Heart left ventricle (tissue), 16 donors: ENCODE measurements around the gene TMX2. TPM values are rescaled to one million over a fixed set of nuclear protein-coding genes. Genes with fewer than 3 reads are reported as not detected.
A peak's percentile ranks its signal among the peaks of the same experiment; 100 is the strongest.

Source experiments
- ATAC-seq, 4 donors: fragments of 200-7000 bp; cut with Tn5 transposase; one replicate each; pipeline ENCODE4 v1.9.1; 2020 to 2022; ENCODE audit warnings: moderate library complexity in 4 of 4, mild to moderate bottlenecking in 3 of 4, moderate number of reproducible peaks in 1 of 4
- DNase-seq, 5 donors: peaks; one replicate each; pipeline ENCODE4 v3.0.0-alpha.2; 2020
- H3K27ac ChIP-seq, 12 donors: fragments of 200-600 bp; sonication (generic) in 4 of 12; one replicate each; pipeline versions ENCODE4 v1.5.0 to v1.8.0; 2016 to 2022; ENCODE audit warnings: mild to moderate bottlenecking in 2 of 12
- H3K27me3 ChIP-seq, 9 donors: fragments of 200-600 bp; sonication (generic) in 2 of 9; one replicate each; pipeline versions ENCODE4 v1.5.1 to v1.8.0; 2016 to 2022; ENCODE audit warnings: mild to moderate bottlenecking in 3 of 9
- H3K36me3 ChIP-seq, 9 donors: fragments of 200-600 bp; sonication (generic) in 2 of 9; one replicate each; pipeline versions ENCODE4 v1.5.0 to v1.8.0; 2018 to 2022; ENCODE audit warnings: mild to moderate bottlenecking in 2 of 9
- H3K4me1 ChIP-seq, 12 donors: fragments of 200-600 bp; sonication (generic) in 4 of 12; one replicate each; pipeline versions ENCODE4 v1.5.0 to v1.8.0; 2016 to 2022; ENCODE audit warnings: mild to moderate bottlenecking in 3 of 12
- H3K4me3 ChIP-seq, 12 donors: fragments of 200-600 bp; sonication (generic) in 4 of 12; one replicate each; pipeline versions ENCODE4 v1.5.0 to v1.8.0; 2017 to 2022; ENCODE audit warnings: mild to moderate bottlenecking in 9 of 12, moderate library complexity in 4 of 12
- H3K9me3 ChIP-seq, 12 donors: fragments of 200-600 bp; sonication (generic) in 4 of 12; one replicate each; pipeline versions ENCODE4 v1.5.0 to v1.8.0; 2016 to 2022; ENCODE audit warnings: mild to moderate bottlenecking in 1 of 12
- CTCF ChIP-seq, 12 donors: fragments of 200-600 bp; sonication (generic) in 4 of 12; IDR thresholded peaks; one replicate each; pipeline versions ENCODE4 v1.5.0 to v1.8.0; 2018 to 2022; ENCODE audit warnings: antibody characterized with exemption in 12 of 12, mild to moderate bottlenecking in 5 of 12
- POLR2A ChIP-seq, 2 donors: fragments of 450-650 bp; IDR thresholded peaks; one replicate each; pipeline ENCODE4 v1.6.1; 2017; ENCODE audit warnings: antibody characterized with exemption in 2 of 2, mild to moderate bottlenecking in 2 of 2, moderate library complexity in 2 of 2
- WGBS, 4 donors: extraction: QIAGEN DNeasy Blood & Tissue Kit in 2 of 4; methylation state at CpG; one replicate each; pipeline versions ENCODE4 v1.1.5 to v1.1.7; 2013 to 2018; 5-methylcytosine and 5-hydroxymethylcytosine counted together
- intact Hi-C, 10 donors: fragments of 100-400 bp; cut with DNase I; formaldehyde crosslinking; loops; one replicate each; pipeline versions ENCODE4 v1.11.1 to v1.14.2; 2022
- polyA plus RNA-seq, 2 donors: library from polyadenylated mRNA; stranded (reverse); fragments of 200-250 nt; gene quantifications; one replicate each; pipeline ENCODE4 v1.2.3, GENCODE V29; 2013
- total RNA-seq, 9 donors: library from RNA; depleted of rRNA in 2 of 9; stranded (reverse); fragments of >200 nt in 2 of 9; fragmentation: NEBNext Ultra II Directional in 3 of 9; extraction: Animal tissue kit (Norgen Biotek cat#: 25700) in 3 of 9; gene quantifications; one replicate each; pipeline versions ENCODE4 v1.1.0 to v1.2.4, GENCODE V29; 2016 to 2023
- donor health status: ischemic (EF 13 %, LVEDD 7.1; RV severe dilation, severe dysfunction).
- donor health status: healthy with polysubstance abuse.
- donor health status: DM: no; HTN: yes; CAD: no.
- donor health status: DM: no; HTN: no; CAD: no.
- donor health status: ischemic (EF 25% LVEDD 6.9; RV normal size, moderate dysfunction).
- donor health status: ischemic (EF 25% LVEDD 5.7; RV mildly dilated, moderate dysfunction).
- donor health status: healthy.
- donor health status: DM: yes; HTN: yes; CAD: no.
- donor health status: ischemic (EF 35%, LVEDD 5.7; RV mildly dilated, moderate dysfunction).
- donor health status: nonischemic (EF 11% LVEDD 7.7; RV severe dilation, severe dysfunction).
- donor health status: DM: yes; HTN: yes; CAD: no.
- donor health status: PGD.
- donor health status: ischemic (EF 29% LVEDD 5.4; RV normal size, mild dysfunction).
- donor health status: nonischemic (EF 23%, LVEDD 6.1; RV moderate dilation, normal function).

TMX2 gene
- total and polyA plus RNA-seq, 11 donors = 46.7 to 165 (median 65.8) TPM

- intact Hi-C loops = no loop called here
- H3K4me3 ChIP-seq = no peak overlapping the region
- no peaks in the 10 kb centered on the region for H3K27me3 ChIP-seq
- ATAC-seq (no peak), DNase-seq (no peak)
- H3K27ac ChIP-seq = no peak overlapping the region
- WGBS, 4 donors = 66 to 74% (median 70%) methylated on average over 7 of the region's 7 CpGs
- peaks cover 0 to 19% (median 0%) of the 10 kb centered on the region in 9 donors for H3K36me3 ChIP-seq
- no peaks in the 10 kb centered on the region for H3K9me3 ChIP-seq
- peaks cover 0 to 10% (median 2%) of the 10 kb centered on the region in 12 donors for H3K4me1 ChIP-seq
- TF ChIP-seq CTCF (IDR thresholded peaks at IDR 0.05) (no peak), POLR2A (IDR thresholded peaks at IDR 0.05) (no peak)
These were observed 16.4 kb downstream of the TMX2 start for GRCh38 chr11:57728829-57729228.

- 93 to 95% (median 94%) methylated on average over 7 of the region's 7 CpGs for WGBS, 4 donors
- H3K36me3 ChIP-seq = peaks cover 0 to 24% (median 1%) of the 10 kb centered on the region in 9 donors
- peaks cover 0 to 10% (median 2%) of the 10 kb centered on the region in 12 donors for H3K4me1 ChIP-seq
- intact Hi-C loops = no loop called here
- H3K27ac ChIP-seq = no peak overlapping the region
- no peak overlapping the region for H3K4me3 ChIP-seq
- H3K27me3 ChIP-seq = no peaks in the 10 kb centered on the region
- TF ChIP-seq POLR2A (IDR thresholded peaks at IDR 0.05) (no peak), CTCF (IDR thresholded peaks at IDR 0.05) (no peak)
- no peaks in the 10 kb centered on the region for H3K9me3 ChIP-seq
- DNase-seq (no peak), ATAC-seq (no peak)
These were observed 17.1 kb downstream of the TMX2 start for GRCh38 chr11:57729479-57729878.

- Histone ChIP-seq H3K27ac (no peak overlapping the region), H3K4me3 (no peak overlapping the region), H3K36me3 (peaks cover 0 to 29% (median 15%) of the 10 kb centered on the region in 9 donors), H3K9me3 (no peaks in the 10 kb centered on the region), H3K4me1 (peaks cover 0 to 19% (median 8%) of the 10 kb centered on the region in 12 donors), H3K27me3 (no peaks in the 10 kb centered on the region)
- ATAC-seq = no peak
- TF ChIP-seq POLR2A (IDR thresholded peaks at IDR 0.05) (no peak), CTCF (IDR thresholded peaks at IDR 0.05) (no peak)
- no peak for DNase-seq
- WGBS, 4 donors = 98 to 100% (median 100%) methylated on average over 1 of the region's 1 CpG
- intact Hi-C loops = no loop called here
These were observed 20.3 kb downstream of the TMX2 start for GRCh38 chr11:57732661-57733060.

GRCh38 chr11:57735619-57736298 is 23.4 kb downstream of the TMX2 start:
- ATAC-seq = peak; percentile 22 to 66 (median 64)
- no peaks in the 10 kb centered on the region for H3K9me3 ChIP-seq
- H3K4me3 ChIP-seq = no peak overlapping the region
- no peaks in the 10 kb centered on the region for H3K27me3 ChIP-seq
- H3K27ac ChIP-seq = peak overlapping the region in 11 of 12 donors; percentile 0 to 87 (median 48)
- TF ChIP-seq POLR2A (IDR thresholded peaks at IDR 0.05) (no peak), CTCF (IDR thresholded peaks at IDR 0.05) (no peak)
- H3K4me1 ChIP-seq = peaks cover 0 to 22% (median 8%) of the 10 kb centered on the region in 12 donors
- no peak for DNase-seq
- intact Hi-C loops = no loop called here
- H3K36me3 ChIP-seq = peaks cover 0 to 55% (median 44%) of the 10 kb centered on the region in 9 donors
- 48 to 58% (median 52%) methylated on average over 3 of the region's 3 CpGs for WGBS, 4 donors
